MCF 10A (cell line): ENCODE data around the gene TIGD4. TPM values are rescaled to one million over a fixed set of nuclear protein-coding genes. Genes with fewer than 3 reads are reported as not detected.
"Not testable (repeated sequence)": the region's sequence is repeated elsewhere in the genome, so short reads cannot be mapped to it uniquely, and the experiment has no call there.

Experiments used
- BruUV-seq: library from RNA; stranded (reverse); fragments of 400-500 nt; replicated peaks from 2 replicates; lab custom pipeline; 2021; lab: Mats Ljungman, UMichigan
- CTCF ChIA-PET: fragments of 300-600 bp; sonication (Branson Sonifier 250); formaldehyde crosslinking; extraction: SDS; loops from one replicate; lab custom pipeline; 2021; ENCODE audit warnings: antibody characterized with exemption, inconsistent platforms; lab: Yijun Ruan, JAX
- POLR2A ChIA-PET: fragments of 300-600, 350-650 bp; sonication (Branson Sonifier 250); formaldehyde crosslinking; extraction: SDS; loops from one replicate; lab custom pipeline; 2020; ENCODE audit warnings: antibody characterized with exemption, inconsistent platforms; lab: Yijun Ruan, JAX
- DNase-seq: peaks from one replicate; pipeline ENCODE4 v3.0.0-alpha.2; 2018; ENCODE audit not compliant: unreplicated experiment
- H3K27ac Mint-ChIP-seq: one replicate; pipeline ENCODE4 v1.8.0; 2022; ENCODE audit warnings: mild to moderate bottlenecking, low read depth, mixed read lengths; ENCODE audit not compliant: unreplicated experiment
- H3K27me3 Mint-ChIP-seq: one replicate; pipeline ENCODE4 v1.8.0; 2022; ENCODE audit warnings: mixed read lengths; ENCODE audit not compliant: insufficient read depth, unreplicated experiment
- H3K36me3 Mint-ChIP-seq: one replicate; pipeline ENCODE4 v1.8.0; 2022; ENCODE audit warnings: mild to moderate bottlenecking, moderate library complexity, mixed read lengths; ENCODE audit not compliant: insufficient read depth, unreplicated experiment
- H3K4me1 Mint-ChIP-seq: one replicate; pipeline ENCODE4 v1.8.0; 2022; ENCODE audit warnings: mixed read lengths; ENCODE audit not compliant: insufficient read depth, unreplicated experiment
- H3K4me3 Mint-ChIP-seq: one replicate; pipeline ENCODE4 v1.8.0; 2022; ENCODE audit warnings: mild to moderate bottlenecking, moderate library complexity, mixed read lengths; ENCODE audit not compliant: unreplicated experiment
- H3K9me3 Mint-ChIP-seq: one replicate; pipeline ENCODE4 v1.8.0; 2022; ENCODE audit warnings: mixed read lengths; ENCODE audit not compliant: unreplicated experiment
- CTCF ChIP-seq: fragments of 200-600 bp; IDR thresholded peaks from one replicate; pipeline ENCODE4 v1.8.0; 2022; ENCODE audit warnings: antibody characterized with exemption, mild to moderate bottlenecking; ENCODE audit not compliant: unreplicated experiment
- intact Hi-C: fragments of 100-400 bp; cut with micrococcal nuclease; formaldehyde crosslinking; loops from 2 replicates; pipeline ENCODE4 v1.14.1; 2022
- total RNA-seq: library from RNA; stranded (reverse); gene quantifications from 2 replicates; pipeline ENCODE4 v1.2.3, GENCODE V29; 2022

TIGD4 gene
- total RNA-seq, 1 experiment from 2014 or later, result 0.12 TPM

GRCh38 chr4:152773953-152774352 is 5.6 kb downstream of the TIGD4 start:
- ChIA-PET CTCF (no interaction called here), POLR2A (no interaction called here)
- BruUV-seq, result no TSS peak
- DNase-seq, result no peak
- intact Hi-C loops, result no loop called here
- no peaks in the 10 kb centered on the region for H3K36me3 Mint-ChIP-seq
- peaks cover 10% of the 10 kb centered on the region for H3K4me1 Mint-ChIP-seq
- H3K27me3 Mint-ChIP-seq, result peaks cover 13% of the 10 kb centered on the region
- no peak overlapping the region for H3K27ac Mint-ChIP-seq
- H3K4me3 Mint-ChIP-seq, result no peak overlapping the region
- TF ChIP-seq CTCF, result no peak
- no peaks in the 10 kb centered on the region for H3K9me3 Mint-ChIP-seq

- Mint-ChIP-seq H3K9me3 (no peaks in the 10 kb centered on the region), H3K27ac (no peak overlapping the region), H3K36me3 (no peaks in the 10 kb centered on the region), H3K4me1 (peaks cover 5% of the 10 kb centered on the region), H3K27me3 (peaks cover 13% of the 10 kb centered on the region), H3K4me3 (no peak overlapping the region)
- TF ChIP-seq CTCF, result no peak
- ChIA-PET CTCF (no interaction called here), POLR2A (interaction anchor here (0.6 kb wide), 1 partner anchor 12 kb away, joined by 3 read pairs; no protein-coding TSS in a partner anchor)
- intact Hi-C loops, result no loop called here
- no peak for DNase-seq
- BruUV-seq, result no TSS peak
These were observed 6.2 kb downstream of the TIGD4 start for GRCh38 chr4:152773339-152773738.

GRCh38 chr4:152771741-152772533 is 7.6 kb downstream of the TIGD4 start:
- Mint-ChIP-seq H3K27me3 (peaks cover 2% of the 10 kb centered on the region), H3K9me3 (no peaks in the 10 kb centered on the region), H3K36me3 (no peaks in the 10 kb centered on the region)

GRCh38 chr4:152765069-152765737 is 14.3 kb downstream of the TIGD4 start:
- H3K4me1 Mint-ChIP-seq, H3K36me3 Mint-ChIP-seq, POLR2A ChIA-PET, H3K27me3 Mint-ChIP-seq, intact Hi-C loops, H3K4me3 Mint-ChIP-seq, DNase-seq, H3K27ac Mint-ChIP-seq, BruUV-seq, CTCF ChIA-PET, H3K9me3 Mint-ChIP-seq: not testable (repeated sequence)

More at GRCh38 chr4:152771741-152772533, 7.6 kb downstream of the TIGD4 start:
- ChIA-PET POLR2A (interaction anchor here (0.6 kb wide), 1 partner anchor 288 kb away, joined by 3 read pairs; no protein-coding TSS in a partner anchor), CTCF (no interaction called here)
- no peak for TF ChIP-seq CTCF
- intact Hi-C loops, result no loop called here
- BruUV-seq, result no TSS peak
- no peak for DNase-seq
- Mint-ChIP-seq H3K4me3 (no peak overlapping the region), H3K27ac (no peak overlapping the region), H3K4me1 (peaks cover 5% of the 10 kb centered on the region)
